Effector memory CD4-positive, alpha-beta T cell (primary cell): ENCODE results near the gene PPP3R1.

Source experiments
- DNase-seq, 3 donors: peaks; one replicate each; pipeline ENCODE4 v3.0.0-alpha.2; 2020
- H3K27ac ChIP-seq: 2 replicates; pipeline ENCODE4 v1.7.0; 2013; ENCODE audit warnings: mild to moderate bottlenecking, low read length, moderate library complexity; ENCODE audit not compliant: insufficient read depth, poor library complexity, severe bottlenecking
- H3K27me3 ChIP-seq: replicated peaks from 2 replicates; pipeline ENCODE4 v1.7.0; 2013; ENCODE audit warnings: mild to moderate bottlenecking, low read length; ENCODE audit not compliant: insufficient read depth, control insufficient read depth, poor library complexity, severe bottlenecking
- H3K36me3 ChIP-seq: 2 replicates; pipeline ENCODE4 v1.7.0; 2013; ENCODE audit warnings: mild to moderate bottlenecking, low read length, moderate library complexity; ENCODE audit not compliant: control insufficient read depth, insufficient read depth
- H3K4me1 ChIP-seq: 2 replicates; pipeline ENCODE4 v1.7.0; 2013; ENCODE audit warnings: low read length, mild to moderate bottlenecking; ENCODE audit not compliant: control insufficient read depth, insufficient read depth, poor library complexity, severe bottlenecking
- H3K4me3 ChIP-seq: 2 replicates; pipeline ENCODE4 v1.7.0; 2013; ENCODE audit warnings: low read length, low read depth, mild to moderate bottlenecking; ENCODE audit not compliant: insufficient read depth, poor library complexity, severe bottlenecking
- H3K9me3 ChIP-seq: 2 replicates; pipeline ENCODE4 v1.7.0; 2013; ENCODE audit warnings: mild to moderate bottlenecking, low read length, moderate library complexity; ENCODE audit not compliant: control insufficient read depth

The PPP3R1 gene

DNA sequence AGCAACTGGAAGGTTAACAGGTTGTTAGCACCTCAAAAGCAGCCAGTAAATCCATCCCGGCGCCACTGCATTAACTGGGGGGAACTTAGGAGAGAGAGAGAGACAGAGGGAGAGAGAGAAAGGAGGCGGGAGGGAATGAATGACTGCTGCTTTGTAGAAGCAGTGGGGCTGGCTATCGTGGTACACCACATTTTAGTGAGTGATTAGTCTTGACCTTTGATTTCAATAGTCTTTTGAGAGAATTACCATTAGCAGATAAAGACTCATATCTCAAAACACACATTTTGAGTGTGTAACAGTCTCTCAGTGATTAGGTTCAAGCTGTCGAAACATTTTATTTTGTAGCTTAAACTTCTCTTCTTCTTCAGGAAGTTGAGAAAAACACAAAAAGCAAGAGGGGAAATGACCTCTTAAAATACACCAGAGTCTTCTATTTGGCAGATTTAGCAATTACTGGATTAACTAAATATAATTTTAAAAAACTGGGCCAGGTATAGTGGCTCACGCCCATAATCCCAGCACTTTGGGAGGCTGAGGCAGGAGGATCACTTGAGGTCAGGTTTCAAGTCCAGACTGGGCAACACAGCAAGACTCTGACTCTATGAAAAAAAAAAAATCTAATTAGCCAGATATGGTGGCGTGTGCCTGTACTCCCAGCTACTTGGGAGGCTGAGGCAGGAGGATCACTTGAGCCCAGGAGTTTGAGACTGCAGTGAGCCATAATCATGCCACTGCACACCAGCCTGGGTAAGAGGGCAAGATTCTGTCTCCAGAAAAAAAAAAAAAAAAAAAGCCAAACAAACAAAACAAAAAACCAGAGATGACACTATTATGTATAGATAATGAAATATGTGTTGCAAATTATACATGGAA, 116.6 kb downstream of the PPP3R1 start:
- H3K36me3 ChIP-seq, result peaks cover 13% of the 10 kb centered on the region

DNA sequence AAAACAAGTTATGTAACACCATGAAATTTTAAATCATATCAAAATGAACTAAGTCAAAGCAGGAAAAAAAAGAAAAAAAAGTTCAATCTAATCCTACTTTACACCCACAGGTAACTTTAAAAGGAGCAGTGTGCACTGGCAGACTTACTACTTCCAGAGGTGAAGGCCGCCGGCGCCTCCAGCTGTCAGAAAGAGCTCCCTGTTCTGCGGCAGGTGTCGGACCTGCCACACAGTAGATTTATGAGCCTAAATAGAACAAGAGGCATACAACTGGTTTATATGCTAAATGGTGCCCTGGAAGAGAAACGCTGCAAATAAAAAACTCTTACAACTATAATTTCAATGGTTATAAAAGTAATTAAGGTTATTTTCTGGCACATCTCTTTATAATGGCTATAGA, 117.8 kb downstream of the PPP3R1 start:
- no peaks in the 10 kb centered on the region for H3K27me3 ChIP-seq
- H3K4me1 ChIP-seq, result no peaks in the 10 kb centered on the region
- H3K36me3 ChIP-seq, result peaks cover 13% of the 10 kb centered on the region
- H3K4me3 ChIP-seq, result no peak overlapping the region
- no peak for DNase-seq
- H3K9me3 ChIP-seq, result no peaks in the 10 kb centered on the region
- H3K27ac ChIP-seq, result no peak overlapping the region

More for the DNA sequence above, 116.6 kb downstream of the PPP3R1 start:
- Histone ChIP-seq H3K27me3 (no peaks in the 10 kb centered on the region), H3K27ac (no peak overlapping the region), H3K9me3 (no peaks in the 10 kb centered on the region), H3K4me3 (no peak overlapping the region), H3K4me1 (no peaks in the 10 kb centered on the region)
- no peak for DNase-seq

DNA sequence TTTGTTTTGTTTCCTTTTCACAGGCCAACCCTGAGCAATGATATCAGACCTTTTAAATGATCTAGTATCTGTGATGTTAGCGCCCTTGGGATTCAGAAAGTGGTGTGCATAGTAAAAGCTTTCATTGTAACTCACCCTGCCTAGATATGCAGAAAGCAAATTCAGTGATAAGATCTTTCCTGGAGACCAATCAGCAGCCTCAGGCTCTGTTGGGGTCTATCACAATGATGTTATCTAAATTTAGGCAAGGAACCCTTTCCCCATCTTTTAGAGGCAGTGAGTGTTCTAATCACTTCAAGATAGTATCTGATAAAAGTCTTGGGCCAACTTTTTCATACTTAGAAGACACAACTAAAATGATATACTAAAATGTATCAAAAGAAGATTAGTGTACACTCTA, 118.2 kb downstream of the PPP3R1 start:
- H3K4me3 ChIP-seq, result no peak overlapping the region
- H3K4me1 ChIP-seq, result no peaks in the 10 kb centered on the region
- DNase-seq, result no peak
- no peaks in the 10 kb centered on the region for H3K9me3 ChIP-seq
- no peaks in the 10 kb centered on the region for H3K27me3 ChIP-seq
- peaks cover 13% of the 10 kb centered on the region for H3K36me3 ChIP-seq
- no peak overlapping the region for H3K27ac ChIP-seq
